Measurements from ENCODE around the gene TRIM41.

DNA sequence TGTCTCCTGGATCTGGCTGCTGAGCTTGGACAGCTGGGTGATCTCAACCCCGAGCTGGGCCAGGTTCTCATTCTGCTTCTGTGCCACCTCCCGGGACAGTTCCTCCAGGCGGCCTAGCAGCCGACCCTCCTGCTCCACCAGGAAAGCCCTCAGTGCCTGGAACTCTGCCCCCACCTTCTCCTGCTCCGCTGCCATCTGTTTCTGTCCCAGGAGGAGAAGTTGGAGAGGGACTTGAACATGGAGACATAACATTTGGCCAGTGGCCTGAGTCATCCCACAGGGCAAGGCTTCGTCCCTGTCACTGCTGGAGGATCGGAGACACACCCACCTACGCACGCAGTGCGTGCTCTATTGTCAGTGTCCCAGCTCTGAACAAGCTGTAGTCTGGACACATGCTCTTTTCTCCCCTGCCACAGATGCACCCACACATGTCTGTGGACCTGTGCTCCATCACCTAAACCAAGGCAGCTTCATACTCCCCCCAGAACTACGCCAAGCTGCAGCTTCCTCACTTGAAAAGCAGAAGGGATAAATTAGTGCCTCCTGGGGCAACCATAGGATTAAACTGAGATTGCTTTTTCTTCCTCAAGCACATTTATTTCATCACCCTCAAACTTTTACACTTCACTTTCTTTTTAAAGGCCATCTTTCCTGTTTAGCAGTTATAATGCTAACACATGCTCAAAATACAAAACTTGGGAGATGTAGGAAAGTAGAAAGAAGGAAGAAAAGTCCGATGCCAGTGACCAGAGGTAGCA is 23.0 kb upstream of the TRIM41 start:
- TF ChIP-seq, protein P1, sequence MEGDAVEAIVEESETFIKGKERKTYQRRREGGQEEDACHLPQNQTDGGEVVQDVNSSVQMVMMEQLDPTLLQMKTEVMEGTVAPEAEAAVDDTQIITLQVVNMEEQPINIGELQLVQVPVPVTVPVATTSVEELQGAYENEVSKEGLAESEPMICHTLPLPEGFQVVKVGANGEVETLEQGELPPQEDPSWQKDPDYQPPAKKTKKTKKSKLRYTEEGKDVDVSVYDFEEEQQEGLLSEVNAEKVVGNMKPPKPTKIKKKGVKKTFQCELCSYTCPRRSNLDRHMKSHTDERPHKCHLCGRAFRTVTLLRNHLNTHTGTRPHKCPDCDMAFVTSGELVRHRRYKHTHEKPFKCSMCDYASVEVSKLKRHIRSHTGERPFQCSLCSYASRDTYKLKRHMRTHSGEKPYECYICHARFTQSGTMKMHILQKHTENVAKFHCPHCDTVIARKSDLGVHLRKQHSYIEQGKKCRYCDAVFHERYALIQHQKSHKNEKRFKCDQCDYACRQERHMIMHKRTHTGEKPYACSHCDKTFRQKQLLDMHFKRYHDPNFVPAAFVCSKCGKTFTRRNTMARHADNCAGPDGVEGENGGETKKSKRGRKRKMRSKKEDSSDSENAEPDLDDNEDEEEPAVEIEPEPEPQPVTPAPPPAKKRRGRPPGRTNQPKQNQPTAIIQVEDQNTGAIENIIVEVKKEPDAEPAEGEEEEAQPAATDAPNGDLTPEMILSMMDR (IDR thresholded peaks at IDR 0.05) = no peak
- no peak for TF ChIP-seq POLR2A (IDR thresholded peaks at IDR 0.05)

Measured in breast epithelium (tissue), 3 donors.